Right renal cortex interstitium (tissue), 3 donors: ENCODE results near the gene DCTN3. TPM values are rescaled to one million over a fixed set of nuclear protein-coding genes. Genes with fewer than 3 reads are reported as not detected.

Experiments used
- DNase-seq, 3 donors: peaks; one replicate each; pipeline ENCODE4 v3.0.0-alpha.2; 2013; ENCODE audit warnings: low read depth in 3 of 3, low spot score in 2 of 3
- polyA plus RNA-seq, 3 donors: library from polyadenylated mRNA; unstranded; fragments of 120-200 nt; gene quantifications; one replicate each; pipeline ENCODE4 v1.2.1, GENCODE V29; 2013; ENCODE audit not compliant: insufficient read length in 3 of 3

DCTN3 gene
- polyA plus RNA-seq, 3 donors = 90.0 to 99.4 (median 96.9) TPM

GRCh38 chr9:34575862-34576596 is 44.3 kb downstream of the DCTN3 start:
- no peak for DNase-seq

DNA sequence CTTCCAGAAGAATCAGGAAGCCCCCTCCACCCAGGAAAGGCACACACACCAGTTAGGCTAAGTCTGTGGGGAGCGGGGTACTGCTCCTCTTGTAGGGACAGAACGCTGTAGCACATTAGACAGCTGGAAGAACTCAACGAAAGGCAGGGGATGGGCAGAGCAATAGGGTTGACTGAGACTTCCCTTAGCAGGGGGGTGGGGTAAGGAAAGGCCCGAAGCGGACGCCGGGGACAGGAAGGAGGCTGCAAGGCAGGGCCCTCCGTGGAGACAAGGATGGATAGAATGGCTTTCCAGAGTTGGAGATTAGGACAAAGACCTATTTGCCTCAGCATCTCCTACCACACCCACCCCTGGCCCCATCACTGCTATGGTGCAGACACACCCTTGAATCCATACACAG is 45.1 kb downstream of the DCTN3 start:
- DNase-seq = no peak

- no peak for DNase-seq
Measured at GRCh38 chr9:34574571-34574970, 45.7 kb downstream of the DCTN3 start.

DNA sequence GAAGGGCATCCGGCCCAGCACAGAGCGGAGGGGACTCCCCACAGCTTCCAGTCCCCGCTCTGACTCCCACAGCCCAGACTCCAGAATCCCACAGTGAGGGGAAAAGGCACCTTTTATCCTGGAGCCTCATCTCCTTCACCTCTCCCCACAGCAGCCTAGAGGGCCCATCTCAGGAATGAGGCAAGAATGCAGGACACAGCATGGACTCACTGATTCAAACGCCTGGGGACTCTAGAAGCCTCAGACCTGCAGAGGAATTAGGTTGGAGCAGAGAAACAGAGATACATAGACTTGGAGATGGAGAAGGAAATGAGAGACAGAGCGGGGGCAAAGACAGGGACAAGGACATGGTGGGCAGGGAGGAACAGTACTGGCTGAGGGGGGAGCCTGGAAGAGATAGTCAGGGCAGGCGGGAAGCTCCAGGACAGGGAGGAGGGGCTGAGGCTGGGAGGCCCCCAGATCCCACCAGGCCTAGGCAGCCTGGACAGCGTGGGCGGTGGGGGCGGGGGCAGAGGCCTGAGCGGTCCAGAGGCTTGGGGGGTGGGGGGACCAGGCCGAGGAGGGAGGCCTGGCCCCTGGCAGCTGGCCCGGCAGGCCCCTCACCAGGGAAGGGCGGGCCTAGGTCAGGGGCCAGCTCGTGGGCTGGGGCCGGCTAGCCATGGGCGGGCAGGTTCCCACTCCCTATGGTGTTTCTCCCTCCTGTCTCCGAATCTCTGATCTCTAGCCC is 46.5 kb downstream of the DCTN3 start:
- no peak for DNase-seq

DNA sequence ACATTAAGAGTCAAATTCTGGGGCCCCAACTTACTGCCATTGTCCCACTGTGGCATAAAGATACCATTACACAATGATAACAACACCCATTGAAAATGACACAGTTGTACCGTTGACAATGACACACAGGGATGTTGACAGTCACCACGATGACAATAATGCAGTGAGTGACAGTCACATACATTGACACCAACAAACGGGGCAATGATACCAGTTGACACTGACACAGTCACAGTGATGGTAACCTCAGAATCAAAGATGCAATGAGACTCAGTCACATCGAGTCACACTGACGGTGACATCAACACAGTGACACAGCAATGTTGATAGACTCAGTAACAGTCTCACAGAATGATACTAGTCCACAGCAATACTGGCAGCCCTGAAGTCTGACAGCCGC is 47.7 kb downstream of the DCTN3 start:
- no peak for DNase-seq

- no peak for DNase-seq
Measured at GRCh38 chr9:34572092-34572491, 48.2 kb downstream of the DCTN3 start.

- DNase-seq = no peak
Measured at GRCh38 chr9:34571481-34571810, 48.8 kb downstream of the DCTN3 start.

- no peak for DNase-seq
Measured at GRCh38 chr9:34570809-34571480, 49.4 kb downstream of the DCTN3 start.

GRCh38 chr9:34570376-34570775 is 49.9 kb downstream of the DCTN3 start:
- no peak for DNase-seq

- DNase-seq = no peak
Measured at GRCh38 chr9:34568774-34569173, 51.5 kb downstream of the DCTN3 start.

DNA sequence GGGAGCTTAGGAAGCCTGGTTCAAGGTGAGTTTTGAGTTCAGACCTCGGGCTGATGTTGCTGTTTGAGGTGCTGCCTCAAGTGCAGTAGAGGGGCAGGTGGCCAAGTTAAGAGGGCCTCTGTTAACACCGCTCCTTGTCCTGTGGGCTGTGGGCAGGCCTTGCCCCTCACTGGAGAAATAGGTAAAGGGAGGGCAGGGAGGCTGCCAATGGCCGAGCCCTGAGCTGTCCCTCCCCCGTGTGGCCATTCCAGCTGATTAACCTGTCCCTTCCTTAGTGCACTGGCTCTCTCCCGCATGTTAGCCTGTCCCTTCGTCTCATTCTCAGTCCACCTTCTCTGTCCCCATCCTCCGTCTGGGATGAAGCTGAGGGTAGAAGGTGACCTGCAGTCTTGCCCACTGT is 52.2 kb downstream of the DCTN3 start:
- no peak for DNase-seq

DNA sequence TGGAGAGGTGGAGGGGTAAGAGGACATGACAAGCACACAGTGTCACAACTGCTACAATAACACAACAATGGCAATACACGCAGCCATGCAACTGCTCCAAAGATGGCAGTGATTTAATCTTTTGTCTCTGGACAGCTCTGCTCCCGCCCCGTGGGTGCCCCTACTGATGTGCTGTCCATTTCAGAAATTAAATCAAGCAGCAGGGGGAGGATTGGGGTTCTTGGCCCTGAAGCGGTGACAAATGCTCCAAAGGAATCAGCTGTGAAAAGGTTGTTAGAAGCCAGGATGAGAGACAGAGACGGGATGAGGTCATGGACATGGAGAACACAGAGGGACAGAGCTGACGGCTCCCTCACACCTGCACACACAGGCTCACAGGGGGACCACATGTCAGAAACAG is 53.3 kb downstream of the DCTN3 start:
- no peak for DNase-seq

GRCh38 chr9:34566322-34566721 is 54.0 kb downstream of the DCTN3 start:
- DNase-seq = no peak

DNA sequence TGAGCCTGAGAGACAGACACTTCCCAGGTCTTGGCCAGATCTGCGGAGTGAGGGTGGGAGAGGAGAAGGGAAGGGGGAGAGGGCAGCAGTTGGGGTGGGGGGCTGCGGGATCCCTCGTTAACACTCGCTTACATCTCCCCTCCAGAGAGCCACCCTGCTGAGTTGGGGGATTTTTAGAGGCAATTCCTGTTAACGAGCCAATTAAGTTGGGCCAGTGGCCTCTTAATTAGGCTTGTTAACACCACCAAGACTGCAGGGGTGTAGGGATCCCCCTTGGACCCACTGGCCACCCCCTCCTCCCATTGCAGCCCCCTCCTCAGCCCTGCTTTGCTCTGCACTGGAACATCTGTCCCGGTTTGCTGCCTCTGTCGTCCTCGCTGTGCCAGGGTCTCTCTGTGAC is 54.4 kb downstream of the DCTN3 start:
- DNase-seq = no peak

DNA sequence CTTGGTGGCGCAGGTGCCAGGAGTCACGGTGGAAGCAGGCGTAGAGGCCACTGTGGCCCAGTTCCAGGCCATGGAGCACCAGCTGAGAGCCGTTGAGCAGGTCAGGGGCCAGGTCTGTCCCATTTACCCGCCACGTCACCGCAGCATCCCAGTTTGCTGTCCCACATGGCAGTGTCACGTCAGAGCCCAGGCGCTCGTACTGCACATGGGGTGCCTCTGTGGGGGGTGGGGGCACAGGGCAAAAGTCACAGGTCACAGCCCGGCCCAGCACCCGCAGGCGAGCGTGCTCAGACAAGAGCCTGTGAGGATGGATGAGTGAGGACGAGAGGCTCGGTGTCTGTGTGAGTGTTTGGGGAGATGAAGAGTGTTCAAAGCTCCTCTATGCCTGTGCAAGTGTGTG is 55.7 kb downstream of the DCTN3 start:
- no peak for DNase-seq

Other genes with a start within 250 kb of the DCTN3 start
- 1 to 10 TPM; 7.1 to 9.9 (median 9.9) TPM for gene MYORG, start 243.6 kb downstream of the DCTN3 start, polyA plus RNA-seq
- 10 to 100 TPM; 12.1 to 12.7 (median 12.2) TPM for gene FAM219A, start 161.9 kb downstream of the DCTN3 start, polyA plus RNA-seq
- 1 to 10 TPM; 1.6 to 2.7 (median 2.2) TPM for gene DNAI1, start 161.7 kb downstream of the DCTN3 start, polyA plus RNA-seq
- 1 to 10 TPM; 1.3 to 1.8 (median 1.4) TPM for gene ENHO, start 97.5 kb downstream of the DCTN3 start, polyA plus RNA-seq
- 10 to 100 TPM; 34.5 to 36.0 (median 35.6) TPM for gene CNTFR, start 30.8 kb downstream of the DCTN3 start, polyA plus RNA-seq
- 10 to 100 TPM; 23.4 to 28.8 (median 28.7) TPM for gene RPP25L, start 8.4 kb downstream of the DCTN3 start, polyA plus RNA-seq
- gene ARID3C, start 8.6 kb upstream of the DCTN3 start, polyA plus RNA-seq = under 1 TPM in 1 of 3 donors, not detected in 2; 0.21 TPM
- gene SIGMAR1, start 17.3 kb upstream of the DCTN3 start, polyA plus RNA-seq = 10 to 100 TPM; 47.0 to 53.1 (median 48.1) TPM
- gene GALT, start 26.2 kb upstream of the DCTN3 start, polyA plus RNA-seq = 10 to 100 TPM; 57.8 to 70.9 (median 62.0) TPM
- 10 to 100 TPM; 44.1 to 48.8 (median 47.6) TPM for gene IL11RA, start 31.7 kb upstream of the DCTN3 start, polyA plus RNA-seq
- gene CCL27, start 42.2 kb upstream of the DCTN3 start, polyA plus RNA-seq = under 1 TPM; 0.50 to 0.61 (median 0.57) TPM
- gene CCL19, start 70.8 kb upstream of the DCTN3 start, polyA plus RNA-seq = under 1 TPM in 1 of 3 donors, not detected in 2; 0.31 TPM
- gene CCL21, start 89.6 kb upstream of the DCTN3 start, polyA plus RNA-seq = 10 to 100 TPM in 2 of 3 donors, 1 to 10 TPM in 1; 7.7 to 16.5 (median 10.4) TPM